ENCODE measurements around the gene SLC22A5.

SLC22A5 gene

DNA sequence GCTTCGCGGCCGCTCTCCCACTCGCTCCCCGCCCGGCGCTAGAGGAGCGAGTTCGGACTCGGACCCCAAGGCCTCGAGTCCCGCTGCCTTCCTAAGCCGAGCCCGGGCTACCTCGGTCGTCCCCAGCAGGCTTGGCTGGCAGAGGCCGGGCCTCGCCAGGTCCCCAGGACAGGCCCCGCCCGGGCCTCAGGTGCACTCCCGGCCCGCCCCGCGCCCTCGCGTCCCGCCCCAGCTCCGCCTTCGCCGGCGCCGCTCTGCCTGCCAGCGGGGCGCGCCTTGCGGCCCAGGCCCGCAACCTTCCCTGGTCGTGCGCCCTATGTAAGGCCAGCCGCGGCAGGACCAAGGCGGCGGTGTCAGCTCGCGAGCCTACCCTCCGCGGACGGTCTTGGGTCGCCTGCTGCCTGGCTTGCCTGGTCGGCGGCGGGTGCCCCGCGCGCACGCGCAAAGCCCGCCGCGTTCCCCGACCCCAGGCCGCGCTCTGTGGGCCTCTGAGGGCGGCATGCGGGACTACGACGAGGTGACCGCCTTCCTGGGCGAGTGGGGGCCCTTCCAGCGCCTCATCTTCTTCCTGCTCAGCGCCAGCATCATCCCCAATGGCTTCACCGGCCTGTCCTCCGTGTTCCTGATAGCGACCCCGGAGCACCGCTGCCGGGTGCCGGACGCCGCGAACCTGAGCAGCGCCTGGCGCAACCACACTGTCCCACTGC lies at the start of gene SLC22A5:
Gene SLC22A5, plus strand, starts transcription at position 237 of the 707 bp plus-strand sequence. Its CDS starts 263 bp downstream, at position 500.
- TF ChIP-seq CTCF (IDR thresholded peaks at IDR 0.05; ENCODE audit: control insufficient read depth, insufficient read depth, low read depth, low read length, missing control alignments): no peak
- no peak for DNase-seq (ENCODE audit: low read depth)
- H3K4me3 ChIP-seq (ENCODE audit: control insufficient read depth, low read depth, low read length): peak within 1 kb of the TSS; percentile 64

GRCh38 chr5:132319975-132320374 lies 49.5 kb upstream of the SLC22A5 start:
- no peak overlapping the region for H3K4me3 ChIP-seq (ENCODE audit: control insufficient read depth, low read depth, low read length)
- no peak for TF ChIP-seq CTCF (IDR thresholded peaks at IDR 0.05; ENCODE audit: control insufficient read depth, insufficient read depth, low read depth, low read length, missing control alignments)
- DNase-seq (ENCODE audit: low read depth): no peak

DNA sequence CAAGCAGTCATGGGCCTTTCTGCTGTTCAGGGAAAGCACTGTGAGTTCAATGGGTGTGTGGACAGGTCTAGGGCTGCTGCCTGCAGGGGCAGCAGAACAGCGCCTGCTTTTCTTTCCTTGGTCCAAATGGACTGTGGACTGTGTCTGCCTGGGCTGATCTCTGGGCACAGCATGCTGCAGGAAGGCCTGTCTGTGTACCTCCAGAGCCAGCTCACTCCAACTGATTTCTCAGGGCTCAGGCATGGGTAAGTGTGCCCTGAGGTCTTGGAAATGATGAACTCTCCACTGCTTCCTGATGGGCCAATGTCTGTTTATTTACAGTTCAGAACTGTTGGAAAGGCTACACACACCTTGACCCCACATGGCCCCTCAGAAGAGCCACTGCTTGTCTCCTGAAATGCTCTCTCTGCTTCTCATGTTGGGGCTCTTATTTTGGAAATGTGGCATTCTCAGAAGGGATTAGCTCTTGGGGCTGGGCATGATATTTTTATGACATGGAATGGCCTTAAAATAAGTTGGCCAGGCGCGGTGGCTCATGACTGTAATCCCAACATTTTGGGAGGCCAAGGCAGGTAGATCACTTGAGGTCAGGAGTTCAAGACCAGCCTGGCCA lies 48.3 kb upstream of the SLC22A5 start:
- H3K4me3 ChIP-seq (ENCODE audit: control insufficient read depth, low read depth, low read length): no peak overlapping the region
- no peak for TF ChIP-seq CTCF (IDR thresholded peaks at IDR 0.05; ENCODE audit: control insufficient read depth, insufficient read depth, low read depth, low read length, missing control alignments)
- no peak for DNase-seq (ENCODE audit: low read depth)

- no peak for DNase-seq (ENCODE audit: low read depth)
- H3K4me3 ChIP-seq (ENCODE audit: control insufficient read depth, low read depth, low read length): no peak overlapping the region
- no peak for TF ChIP-seq CTCF (IDR thresholded peaks at IDR 0.05; ENCODE audit: control insufficient read depth, insufficient read depth, low read depth, low read length, missing control alignments)
Measured at GRCh38 chr5:132322266-132322665, 47.2 kb upstream of the SLC22A5 start.

DNA sequence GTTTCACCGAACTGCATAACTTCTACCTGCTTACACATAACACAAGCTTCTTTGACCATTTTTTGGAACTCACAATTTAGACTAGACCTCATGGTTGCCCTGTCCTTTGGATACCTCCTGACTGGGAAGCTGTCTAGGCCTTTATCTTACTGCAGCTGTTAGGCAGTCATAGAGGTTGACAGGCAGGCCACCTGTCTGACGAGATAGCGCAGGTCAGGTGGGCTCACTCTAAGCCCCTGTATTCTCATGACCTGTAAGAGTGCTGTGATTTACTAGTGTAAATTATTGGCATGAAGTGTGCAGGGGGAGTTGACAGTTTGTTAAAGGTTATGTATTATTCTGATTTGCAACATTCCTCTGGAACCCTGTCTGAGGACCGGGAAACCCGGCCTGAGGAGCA lies 46.3 kb upstream of the SLC22A5 start:
- DNase-seq (ENCODE audit: low read depth): no peak
- TF ChIP-seq CTCF (IDR thresholded peaks at IDR 0.05; ENCODE audit: control insufficient read depth, insufficient read depth, low read depth, low read length, missing control alignments): no peak
- no peak overlapping the region for H3K4me3 ChIP-seq (ENCODE audit: control insufficient read depth, low read depth, low read length)

- DNase-seq (ENCODE audit: low read depth): no peak
- no peak for TF ChIP-seq CTCF (IDR thresholded peaks at IDR 0.05; ENCODE audit: control insufficient read depth, insufficient read depth, low read depth, low read length, missing control alignments)
- no peak overlapping the region for H3K4me3 ChIP-seq (ENCODE audit: control insufficient read depth, low read depth, low read length)
Measured at GRCh38 chr5:132325691-132326090, 43.8 kb upstream of the SLC22A5 start.
